ENCODE measurements around the gene PIMREG. TPM values are rescaled to one million over a fixed set of nuclear protein-coding genes. Genes with fewer than 3 reads are reported as not detected.

The PIMREG gene
- polyA plus RNA-seq, 1 donor (not counting 4 experiments of a cell fraction or from before 2014, with no cell fraction given): 7.5 TPM

DNA sequence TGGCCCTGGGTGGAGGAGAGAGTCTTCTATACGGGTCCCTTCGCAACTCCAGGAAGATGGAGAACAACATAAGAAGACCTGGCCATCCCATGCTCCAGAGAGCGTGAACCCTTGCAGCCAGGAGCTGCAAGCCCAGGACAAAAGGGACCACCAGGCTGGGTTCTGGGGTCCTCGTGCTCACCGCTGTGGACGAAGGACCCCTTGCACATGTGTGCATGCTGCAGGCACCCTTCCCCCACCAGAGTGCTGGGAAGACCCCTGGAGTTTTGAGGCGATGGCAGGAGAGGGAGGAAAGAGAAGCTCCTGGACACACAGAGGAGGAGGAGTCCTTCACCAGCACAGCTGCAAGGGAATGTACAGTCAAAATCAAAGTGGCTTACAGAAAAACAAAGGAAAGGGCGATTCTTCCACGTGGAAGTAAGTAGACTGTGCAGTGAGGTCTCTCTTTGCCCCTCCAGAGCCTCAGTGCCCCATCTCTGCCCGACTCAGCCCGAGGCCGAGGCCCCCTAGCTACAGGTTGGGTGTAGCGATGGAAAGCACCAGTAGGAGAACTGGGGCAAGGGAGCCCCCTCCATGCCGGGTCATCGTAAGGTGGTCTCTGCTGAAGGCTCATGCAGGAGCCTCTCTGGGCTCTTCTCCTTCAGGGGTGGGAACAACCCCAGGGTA lies 51.3 kb downstream of the PIMREG start:
- Histone ChIP-seq H3K4me2 (ENCODE audit: control insufficient read depth, extremely low read depth, insufficient read depth, low read depth, low read length) (no peak overlapping the region), H3K9me1 (ENCODE audit: control insufficient read depth, extremely low read depth, insufficient read depth, low read length) (no peaks in the 10 kb centered on the region), H3K4me1 (ENCODE audit: control insufficient read depth, extremely low read depth, insufficient read depth, low read length) (peaks cover 13% of the 10 kb centered on the region), H3K9ac (ENCODE audit: control insufficient read depth, extremely low read depth, insufficient read depth, low read length) (no peak overlapping the region), H3K27me3 (ENCODE audit: control insufficient read depth, extremely low read depth, insufficient read depth, low read length) (no peaks in the 10 kb centered on the region), H4K20me1 (ENCODE audit: control insufficient read depth, extremely low read depth, insufficient read depth, low read length) (no peaks in the 10 kb centered on the region), H3K36me3 (ENCODE audit: control insufficient read depth in 2 of 2, extremely low read depth in 1 of 2, insufficient read depth in 2 of 2, low read length in 2 of 2) (no peaks in the 10 kb centered on the region), H2AFZ (ENCODE audit: control insufficient read depth, low read length) (no peak overlapping the region), H3K27ac (ENCODE audit: control insufficient read depth, insufficient read depth, low read length) (no peak overlapping the region), H3K4me3 (ENCODE audit: control insufficient read depth in 2 of 3, extremely low read depth in 1 of 3, insufficient read depth in 2 of 3, low read depth in 1 of 3, low read length in 3 of 3) (no peak overlapping the region), H3K79me2 (ENCODE audit: control insufficient read depth, insufficient read depth, low read length) (no peaks in the 10 kb centered on the region), H3K9me3 (ENCODE audit: control insufficient read depth, low read depth, low read length) (no peaks in the 10 kb centered on the region)
- TF ChIP-seq, protein P1, sequence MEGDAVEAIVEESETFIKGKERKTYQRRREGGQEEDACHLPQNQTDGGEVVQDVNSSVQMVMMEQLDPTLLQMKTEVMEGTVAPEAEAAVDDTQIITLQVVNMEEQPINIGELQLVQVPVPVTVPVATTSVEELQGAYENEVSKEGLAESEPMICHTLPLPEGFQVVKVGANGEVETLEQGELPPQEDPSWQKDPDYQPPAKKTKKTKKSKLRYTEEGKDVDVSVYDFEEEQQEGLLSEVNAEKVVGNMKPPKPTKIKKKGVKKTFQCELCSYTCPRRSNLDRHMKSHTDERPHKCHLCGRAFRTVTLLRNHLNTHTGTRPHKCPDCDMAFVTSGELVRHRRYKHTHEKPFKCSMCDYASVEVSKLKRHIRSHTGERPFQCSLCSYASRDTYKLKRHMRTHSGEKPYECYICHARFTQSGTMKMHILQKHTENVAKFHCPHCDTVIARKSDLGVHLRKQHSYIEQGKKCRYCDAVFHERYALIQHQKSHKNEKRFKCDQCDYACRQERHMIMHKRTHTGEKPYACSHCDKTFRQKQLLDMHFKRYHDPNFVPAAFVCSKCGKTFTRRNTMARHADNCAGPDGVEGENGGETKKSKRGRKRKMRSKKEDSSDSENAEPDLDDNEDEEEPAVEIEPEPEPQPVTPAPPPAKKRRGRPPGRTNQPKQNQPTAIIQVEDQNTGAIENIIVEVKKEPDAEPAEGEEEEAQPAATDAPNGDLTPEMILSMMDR (optimal IDR thresholded peaks at IDR 0.05 in 1 of 3, IDR thresholded peaks at IDR 0.05 in 1 of 3, conservative IDR thresholded peaks at IDR 0.05 in 1 of 3; ENCODE audit: extremely low read depth in 1 of 3, insufficient read depth in 2 of 3, low read length in 3 of 3): peak in 1 of 3 experiments; percentile 24
- TF ChIP-seq EZH2 (IDR thresholded peaks at IDR 0.05; ENCODE audit: low read length): no peak
- DNase-seq (ENCODE audit: low read depth, low spot score) (no peak), FAIRE-seq (no peak)
- dilution Hi-C loops (cut with MboI; ENCODE audit: extremely low pct_ligation_motif_present, low sequenced_read_pairs): no loop called here

DNA sequence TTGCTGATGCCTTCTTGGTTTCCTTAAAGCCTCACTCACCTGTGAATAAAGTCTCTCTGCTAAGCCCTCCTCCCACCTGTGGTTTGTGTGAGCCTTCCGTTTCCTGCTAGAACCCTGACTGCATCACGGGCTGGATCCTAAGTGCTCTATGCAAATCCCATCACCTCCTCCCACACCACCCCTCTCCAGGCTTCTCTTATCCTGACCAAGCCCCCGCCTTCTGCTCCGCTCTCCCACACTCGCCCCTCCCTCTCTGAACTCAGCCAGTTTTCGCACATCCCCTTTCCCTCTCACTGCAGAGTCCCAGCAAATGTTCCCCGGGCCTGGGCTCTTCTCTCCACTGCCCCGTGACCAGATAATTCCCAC lies 51.8 kb downstream of the PIMREG start:
- FAIRE-seq: no peak
- Histone ChIP-seq H3K4me1 (ENCODE audit: control insufficient read depth, extremely low read depth, insufficient read depth, low read length) (peaks cover 13% of the 10 kb centered on the region), H3K9me3 (ENCODE audit: control insufficient read depth, low read depth, low read length) (no peaks in the 10 kb centered on the region), H4K20me1 (ENCODE audit: control insufficient read depth, extremely low read depth, insufficient read depth, low read length) (no peaks in the 10 kb centered on the region), H3K4me2 (ENCODE audit: control insufficient read depth, extremely low read depth, insufficient read depth, low read depth, low read length) (no peak overlapping the region), H3K79me2 (ENCODE audit: control insufficient read depth, insufficient read depth, low read length) (no peaks in the 10 kb centered on the region), H3K9me1 (ENCODE audit: control insufficient read depth, extremely low read depth, insufficient read depth, low read length) (no peaks in the 10 kb centered on the region), H2AFZ (ENCODE audit: control insufficient read depth, low read length) (no peak overlapping the region), H3K27ac (ENCODE audit: control insufficient read depth, insufficient read depth, low read length) (no peak overlapping the region), H3K9ac (ENCODE audit: control insufficient read depth, extremely low read depth, insufficient read depth, low read length) (no peak overlapping the region), H3K36me3 (ENCODE audit: control insufficient read depth in 2 of 2, extremely low read depth in 1 of 2, insufficient read depth in 2 of 2, low read length in 2 of 2) (no peaks in the 10 kb centered on the region), H3K4me3 (ENCODE audit: control insufficient read depth in 2 of 3, extremely low read depth in 1 of 3, insufficient read depth in 2 of 3, low read depth in 1 of 3, low read length in 3 of 3) (no peak overlapping the region), H3K27me3 (ENCODE audit: control insufficient read depth, extremely low read depth, insufficient read depth, low read length) (no peaks in the 10 kb centered on the region)
- TF ChIP-seq, protein P1 (optimal IDR thresholded peaks at IDR 0.05 in 1 of 3, IDR thresholded peaks at IDR 0.05 in 1 of 3, conservative IDR thresholded peaks at IDR 0.05 in 1 of 3; ENCODE audit: extremely low read depth in 1 of 3, insufficient read depth in 2 of 3, low read length in 3 of 3): no peak
- no peak for TF ChIP-seq EZH2 (IDR thresholded peaks at IDR 0.05; ENCODE audit: low read length)
- no peak for DNase-seq (ENCODE audit: low read depth, low spot score)
- dilution Hi-C loops (cut with MboI; ENCODE audit: extremely low pct_ligation_motif_present, low sequenced_read_pairs): no loop called here
